ENCODE results near the gene ANKRD28.

Gene ANKRD28

DNA sequence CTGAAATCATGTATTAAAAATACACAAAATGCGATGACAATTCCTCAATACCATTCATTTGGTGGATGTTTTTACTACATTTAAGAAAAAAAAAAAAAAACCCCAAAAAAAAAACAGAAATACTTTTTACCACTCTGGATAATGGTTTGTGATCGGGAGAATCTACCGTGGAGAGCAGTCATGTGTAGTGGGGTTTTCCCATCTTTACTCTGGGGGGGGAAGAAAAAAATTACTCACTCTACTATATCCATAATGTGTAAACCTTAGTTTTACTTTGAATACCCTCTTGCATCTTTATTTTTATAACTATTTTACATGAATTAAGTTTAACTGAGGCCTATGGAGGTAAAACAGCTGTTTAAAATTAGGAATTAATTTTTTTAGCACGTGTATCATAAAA, 83.3 kb downstream of the ANKRD28 start:
- TF ChIP-seq, protein P1, sequence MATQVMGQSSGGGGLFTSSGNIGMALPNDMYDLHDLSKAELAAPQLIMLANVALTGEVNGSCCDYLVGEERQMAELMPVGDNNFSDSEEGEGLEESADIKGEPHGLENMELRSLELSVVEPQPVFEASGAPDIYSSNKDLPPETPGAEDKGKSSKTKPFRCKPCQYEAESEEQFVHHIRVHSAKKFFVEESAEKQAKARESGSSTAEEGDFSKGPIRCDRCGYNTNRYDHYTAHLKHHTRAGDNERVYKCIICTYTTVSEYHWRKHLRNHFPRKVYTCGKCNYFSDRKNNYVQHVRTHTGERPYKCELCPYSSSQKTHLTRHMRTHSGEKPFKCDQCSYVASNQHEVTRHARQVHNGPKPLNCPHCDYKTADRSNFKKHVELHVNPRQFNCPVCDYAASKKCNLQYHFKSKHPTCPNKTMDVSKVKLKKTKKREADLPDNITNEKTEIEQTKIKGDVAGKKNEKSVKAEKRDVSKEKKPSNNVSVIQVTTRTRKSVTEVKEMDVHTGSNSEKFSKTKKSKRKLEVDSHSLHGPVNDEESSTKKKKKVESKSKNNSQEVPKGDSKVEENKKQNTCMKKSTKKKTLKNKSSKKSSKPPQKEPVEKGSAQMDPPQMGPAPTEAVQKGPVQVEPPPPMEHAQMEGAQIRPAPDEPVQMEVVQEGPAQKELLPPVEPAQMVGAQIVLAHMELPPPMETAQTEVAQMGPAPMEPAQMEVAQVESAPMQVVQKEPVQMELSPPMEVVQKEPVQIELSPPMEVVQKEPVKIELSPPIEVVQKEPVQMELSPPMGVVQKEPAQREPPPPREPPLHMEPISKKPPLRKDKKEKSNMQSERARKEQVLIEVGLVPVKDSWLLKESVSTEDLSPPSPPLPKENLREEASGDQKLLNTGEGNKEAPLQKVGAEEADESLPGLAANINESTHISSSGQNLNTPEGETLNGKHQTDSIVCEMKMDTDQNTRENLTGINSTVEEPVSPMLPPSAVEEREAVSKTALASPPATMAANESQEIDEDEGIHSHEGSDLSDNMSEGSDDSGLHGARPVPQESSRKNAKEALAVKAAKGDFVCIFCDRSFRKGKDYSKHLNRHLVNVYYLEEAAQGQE (IDR thresholded peaks at IDR 0.05; ENCODE audit: insufficient read depth in 1 of 2, low read depth in 2 of 2, low read length in 2 of 2), result no peak
- TF ChIP-seq SIN3A (IDR thresholded peaks at IDR 0.05; ENCODE audit: borderline replicate concordance, insufficient read depth, low read length) (no peak), FOXP2 (optimal IDR thresholded peaks at IDR 0.05; ENCODE audit: borderline replicate concordance, extremely low read depth, extremely low read length, insufficient read depth) (no peak), TAF1 (IDR thresholded peaks at IDR 0.05; ENCODE audit: borderline replicate concordance, insufficient read depth, low read length) (no peak), POLR2AphosphoS5 (IDR thresholded peaks at IDR 0.05; ENCODE audit: low read depth, low read length) (no peak)

DNA sequence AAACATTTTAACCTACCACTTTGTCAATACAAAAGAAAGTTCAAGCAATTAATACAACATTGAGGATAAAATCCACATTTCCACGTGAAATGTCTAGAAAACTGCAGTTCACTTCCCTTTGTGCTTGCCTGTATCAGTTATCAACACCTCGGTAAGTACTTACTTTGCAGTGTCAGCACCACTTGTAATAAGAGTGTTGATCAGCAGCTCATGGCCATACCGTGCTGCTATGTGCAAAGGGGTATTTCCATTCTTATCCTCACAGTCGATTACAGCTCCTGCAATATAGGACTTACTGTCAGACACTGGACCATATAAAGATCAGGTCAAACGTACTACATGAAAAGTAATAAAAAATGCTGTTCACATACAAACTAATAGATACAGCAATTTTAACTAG, 84.4 kb downstream of the ANKRD28 start:
- no peak for TF ChIP-seq FOXP2 (optimal IDR thresholded peaks at IDR 0.05; ENCODE audit: borderline replicate concordance, extremely low read depth, extremely low read length, insufficient read depth)

DNA sequence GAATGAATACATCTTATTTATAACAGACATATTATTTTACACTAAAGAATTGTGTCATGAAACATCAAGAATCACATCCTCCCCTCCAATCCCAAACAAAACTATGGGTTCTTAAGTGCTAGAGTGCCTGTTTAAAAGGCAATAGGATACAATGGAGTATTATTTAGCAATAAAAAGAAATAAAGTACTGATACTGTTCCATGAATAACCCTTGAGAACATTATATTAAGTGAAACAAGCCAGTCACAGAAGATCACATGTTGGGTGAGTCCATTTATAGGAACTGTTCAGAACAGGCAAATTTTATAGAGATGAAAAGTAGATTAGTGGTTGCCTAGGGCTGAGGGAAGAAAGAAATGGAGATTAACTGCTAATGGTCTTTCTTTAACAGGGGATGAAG, 86.5 kb downstream of the ANKRD28 start:
- no peak for TF ChIP-seq SIN3A (IDR thresholded peaks at IDR 0.05; ENCODE audit: borderline replicate concordance, insufficient read depth, low read length)
- TF ChIP-seq, protein P1 (IDR thresholded peaks at IDR 0.05; ENCODE audit: insufficient read depth in 1 of 2, low read depth in 2 of 2, low read length in 2 of 2), result no peak
- no peak for TF ChIP-seq FOXP2 (optimal IDR thresholded peaks at IDR 0.05; ENCODE audit: borderline replicate concordance, extremely low read depth, extremely low read length, insufficient read depth)
- TF ChIP-seq TAF1 (IDR thresholded peaks at IDR 0.05; ENCODE audit: borderline replicate concordance, insufficient read depth, low read length), result no peak
- no peak for TF ChIP-seq POLR2AphosphoS5 (IDR thresholded peaks at IDR 0.05; ENCODE audit: low read depth, low read length)

DNA sequence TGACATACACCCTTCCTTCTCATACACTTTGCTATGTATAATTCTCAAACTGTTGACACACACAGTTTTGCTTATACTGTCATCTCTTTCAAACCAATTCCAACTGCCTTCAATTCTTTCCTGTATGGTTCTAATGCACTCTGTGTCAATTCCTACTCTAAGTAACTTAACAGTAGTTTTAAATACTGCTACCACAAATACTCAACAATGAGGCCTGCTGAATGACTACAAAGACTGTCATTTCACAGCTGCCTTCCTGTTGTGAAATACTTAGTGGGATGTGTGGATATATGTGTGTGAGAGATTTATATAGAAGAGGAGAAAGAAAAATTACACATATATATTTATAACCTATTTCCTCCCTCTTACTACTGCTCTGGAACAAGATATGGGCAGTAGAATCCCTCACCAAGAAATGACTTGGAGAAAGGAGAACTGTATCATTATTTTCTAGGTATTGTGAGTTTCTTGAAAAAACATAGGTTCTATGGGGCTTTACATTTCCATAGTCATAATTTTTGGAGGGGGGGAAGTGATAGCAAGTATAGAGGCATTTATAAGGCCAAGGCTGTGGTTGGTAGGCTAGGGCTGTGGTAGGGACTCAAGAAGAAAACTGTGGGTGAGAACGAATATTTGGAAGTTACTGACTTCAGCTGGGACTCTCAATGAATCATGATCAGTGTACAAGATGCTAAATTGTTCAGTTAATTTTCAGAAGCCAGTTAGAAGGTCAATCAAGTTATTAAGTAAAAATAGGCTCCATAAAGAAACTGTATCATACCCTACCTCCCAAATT, 88.7 kb downstream of the ANKRD28 start:
- TF ChIP-seq, protein P1 (IDR thresholded peaks at IDR 0.05; ENCODE audit: insufficient read depth in 1 of 2, low read depth in 2 of 2, low read length in 2 of 2), result no peak
- TF ChIP-seq TAF1 (IDR thresholded peaks at IDR 0.05; ENCODE audit: borderline replicate concordance, insufficient read depth, low read length) (no peak), POLR2AphosphoS5 (IDR thresholded peaks at IDR 0.05; ENCODE audit: low read depth, low read length) (no peak), SIN3A (IDR thresholded peaks at IDR 0.05; ENCODE audit: borderline replicate concordance, insufficient read depth, low read length) (no peak), FOXP2 (optimal IDR thresholded peaks at IDR 0.05; ENCODE audit: borderline replicate concordance, extremely low read depth, extremely low read length, insufficient read depth) (no peak)

DNA sequence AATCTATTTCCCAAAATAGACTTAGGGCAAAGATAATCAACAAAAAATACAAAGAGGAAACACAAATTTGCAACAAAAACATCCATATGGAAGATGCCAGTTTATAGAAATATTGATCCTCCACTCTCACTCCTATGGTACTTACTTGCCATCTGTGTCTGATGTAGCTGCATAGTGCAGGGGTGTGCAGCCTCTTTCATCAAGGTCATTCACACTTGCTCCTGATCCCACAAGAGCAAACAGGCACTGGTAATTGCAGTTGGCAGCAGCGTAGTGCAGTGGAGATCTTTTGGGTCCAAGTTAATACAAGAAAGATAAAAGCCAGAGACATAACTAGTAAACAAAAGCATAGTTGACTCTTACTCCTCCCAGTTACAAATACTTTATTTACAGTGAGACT, 90.0 kb downstream of the ANKRD28 start:
- no peak for TF ChIP-seq SIN3A (IDR thresholded peaks at IDR 0.05; ENCODE audit: borderline replicate concordance, insufficient read depth, low read length)

DNA sequence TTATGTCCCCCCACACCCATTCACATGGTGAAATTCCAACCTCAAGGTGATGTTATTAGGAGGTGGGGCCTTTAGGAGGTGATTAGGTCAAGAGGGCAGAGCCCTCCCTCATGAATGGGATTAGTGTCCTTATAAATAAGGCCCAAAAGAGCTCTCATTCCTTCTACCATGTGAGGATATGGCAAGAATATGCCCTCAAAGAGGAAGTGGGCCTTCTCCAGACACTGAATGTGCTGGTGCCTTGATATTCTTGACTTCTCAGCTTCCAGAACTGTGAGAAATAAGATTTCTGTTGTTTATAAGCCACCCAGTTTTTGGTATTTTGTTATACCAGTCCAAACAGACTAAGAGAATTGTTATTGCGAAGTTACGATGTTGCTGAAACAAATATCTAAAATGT, 94.4 kb downstream of the ANKRD28 start:
- TF ChIP-seq FOXP2 (optimal IDR thresholded peaks at IDR 0.05; ENCODE audit: borderline replicate concordance, extremely low read depth, extremely low read length, insufficient read depth) (no peak), POLR2AphosphoS5 (IDR thresholded peaks at IDR 0.05; ENCODE audit: low read depth, low read length) (no peak), TAF1 (IDR thresholded peaks at IDR 0.05; ENCODE audit: borderline replicate concordance, insufficient read depth, low read length) (no peak), SIN3A (IDR thresholded peaks at IDR 0.05; ENCODE audit: borderline replicate concordance, insufficient read depth, low read length) (no peak)
- TF ChIP-seq, protein P1 (IDR thresholded peaks at IDR 0.05; ENCODE audit: insufficient read depth in 1 of 2, low read depth in 2 of 2, low read length in 2 of 2), result no peak
